ENCODE data around the gene PPP1R10.
"Not testable (repeated sequence)": the region's sequence is repeated elsewhere in the genome, so short reads cannot be mapped to it uniquely, and the experiment has no call there.

Gene PPP1R10
- 84.7 to 121 reads per million in 2 experiments for total RNA-seq

GRCh38 chr6:30616811-30617564 lies at the start of gene PPP1R10:
TSS of gene PPP1R10 (minus strand) at chr6:30617243. CDS start at chr6:30609944, 7,299 bp downstream.
- DNase-seq (ENCODE audit: low read depth) = peak; percentile 99

- not testable (repeated sequence) for DNase-seq (ENCODE audit: low read depth)
Measured at GRCh38 chr6:30666300-30666699, 49.3 kb upstream of the PPP1R10 start.

- DNase-seq (ENCODE audit: low read depth) = no peak
Measured at GRCh38 chr6:30664994-30665767, 48.1 kb upstream of the PPP1R10 start.

DNA sequence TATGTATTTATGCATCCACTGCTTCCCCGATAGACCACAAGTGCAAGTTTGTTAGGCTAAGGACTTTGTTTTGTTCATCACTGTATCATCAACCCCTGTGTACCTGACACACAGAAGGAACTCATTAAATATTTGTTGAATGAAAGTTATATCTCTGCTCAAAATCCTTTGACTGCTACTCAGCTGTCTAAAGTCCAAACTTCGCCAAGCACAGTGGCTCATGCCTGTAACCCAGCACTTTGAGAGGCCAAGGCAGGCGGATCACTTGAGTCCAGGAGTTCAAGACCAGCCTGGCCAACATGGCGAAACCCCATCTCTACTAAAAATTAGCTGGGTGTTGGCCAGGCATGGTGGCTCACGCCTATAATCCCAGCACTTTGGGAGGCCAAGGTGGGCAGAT lies 40.9 kb upstream of the PPP1R10 start:
- not testable (repeated sequence) for DNase-seq (ENCODE audit: low read depth)

DNA sequence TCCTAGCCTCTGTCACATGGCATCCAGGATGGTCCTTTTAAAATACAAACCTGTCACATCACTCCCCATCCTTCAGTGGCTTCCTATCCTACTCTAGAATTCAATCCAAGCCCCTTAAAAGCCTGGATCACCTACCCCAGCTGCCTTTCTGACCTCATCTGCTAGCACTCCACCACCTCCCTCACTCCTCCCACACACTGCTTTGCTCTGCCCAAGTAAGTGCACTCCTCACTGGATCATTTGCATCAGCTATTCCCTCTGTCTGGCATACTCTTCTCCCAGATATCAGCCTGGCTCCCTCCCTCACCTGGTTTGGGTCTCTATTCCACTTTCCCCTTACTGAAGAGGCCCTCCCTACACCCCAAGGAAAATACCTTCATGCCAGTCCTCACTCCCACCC lies 40.4 kb upstream of the PPP1R10 start:
- DNase-seq (ENCODE audit: low read depth) = no peak

DNA sequence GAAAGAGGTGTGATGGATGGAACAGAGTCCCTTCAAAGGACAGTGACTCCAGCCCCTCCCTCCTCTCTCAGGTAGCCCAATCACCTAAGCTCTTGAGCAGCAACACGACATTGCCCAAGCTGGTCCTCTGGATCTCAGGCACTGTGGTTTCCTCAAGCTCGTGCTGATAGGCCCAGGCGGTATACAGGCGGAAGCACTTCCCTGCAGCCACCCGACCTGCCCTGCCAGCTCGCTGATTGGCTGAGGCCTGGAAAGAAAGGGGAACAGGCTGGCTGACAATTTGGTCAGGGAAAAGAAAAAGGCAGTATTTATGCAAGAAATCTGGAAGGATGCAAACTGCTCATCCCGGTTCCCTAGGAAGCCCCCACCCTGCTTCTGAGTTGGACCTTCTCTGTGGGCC lies 39.5 kb upstream of the PPP1R10 start:
- DNase-seq (ENCODE audit: low read depth) = no peak

DNA sequence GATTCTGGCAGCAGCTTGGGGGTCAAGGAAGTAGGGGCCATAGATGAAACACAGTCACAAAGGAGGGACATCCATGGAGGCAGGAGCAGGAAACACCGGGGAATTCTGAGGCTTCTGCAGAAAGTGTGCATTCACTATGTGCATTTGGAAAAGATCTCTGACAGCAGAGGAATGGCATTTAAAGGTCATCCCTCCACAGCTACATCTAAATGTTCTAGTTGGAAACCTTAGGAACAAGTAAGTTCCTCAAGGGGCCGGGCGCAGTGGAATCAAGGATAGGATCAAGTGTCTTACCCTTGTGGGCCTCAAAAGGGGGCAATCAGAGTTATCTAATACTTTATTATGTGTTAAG lies 38.7 kb upstream of the PPP1R10 start:
- no peak for DNase-seq (ENCODE audit: low read depth)

GRCh38 chr6:30654798-30655742 lies 38.0 kb upstream of the PPP1R10 start:
- no peak for DNase-seq (ENCODE audit: low read depth)

GRCh38 chr6:30651143-30651542 lies 34.1 kb upstream of the PPP1R10 start:
- DNase-seq (ENCODE audit: low read depth) = no peak

- peak; percentile 53 for DNase-seq (ENCODE audit: low read depth)
Measured at GRCh38 chr6:30647242-30648116, 30.4 kb upstream of the PPP1R10 start.

DNA sequence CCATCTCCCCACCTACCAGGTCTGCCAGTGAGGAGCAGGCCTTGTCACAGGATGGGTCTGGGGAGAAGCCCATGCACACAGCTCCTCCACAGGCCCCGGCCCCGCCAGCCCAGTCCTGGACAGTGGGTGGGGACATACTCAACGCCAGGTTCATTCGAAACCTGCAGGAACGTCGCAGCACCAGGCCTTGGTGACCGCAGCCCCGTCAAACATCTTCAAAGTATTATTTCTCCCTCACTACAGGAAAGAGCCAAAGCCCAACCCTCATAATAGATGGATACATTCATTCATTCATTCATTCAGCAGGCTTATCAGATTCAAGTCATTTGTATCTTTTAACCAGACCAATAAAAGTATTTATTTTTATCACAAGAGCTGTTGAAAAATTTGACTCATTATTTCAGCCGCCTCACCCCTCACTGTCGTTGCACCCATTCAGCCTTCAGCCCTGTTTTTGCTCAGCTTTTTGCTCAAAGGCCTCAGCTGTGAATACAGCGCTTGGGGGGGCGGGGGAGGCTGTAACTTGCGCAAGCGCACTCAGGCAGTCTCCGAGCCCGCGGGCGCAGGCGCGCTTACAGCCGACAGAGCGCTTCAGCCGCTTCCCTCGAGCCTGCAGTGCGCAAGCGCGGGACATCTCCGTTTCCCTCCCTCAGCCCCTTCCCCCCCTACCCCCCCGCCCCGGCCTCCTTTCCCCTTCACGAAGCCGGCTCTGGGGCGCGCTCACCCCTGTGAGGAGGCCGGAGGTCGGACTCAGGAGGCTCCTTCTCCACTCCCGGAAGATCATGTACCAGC lies 29.6 kb upstream of the PPP1R10 start, which contains the start of gene C6orf136:
Gene C6orf136, plus strand, starts transcription at position 684 of the 792 bp plus-strand sequence. Its CDS starts 99 bp downstream, at position 783.
- DNase-seq (ENCODE audit: low read depth) = peak; percentile 89

DNA sequence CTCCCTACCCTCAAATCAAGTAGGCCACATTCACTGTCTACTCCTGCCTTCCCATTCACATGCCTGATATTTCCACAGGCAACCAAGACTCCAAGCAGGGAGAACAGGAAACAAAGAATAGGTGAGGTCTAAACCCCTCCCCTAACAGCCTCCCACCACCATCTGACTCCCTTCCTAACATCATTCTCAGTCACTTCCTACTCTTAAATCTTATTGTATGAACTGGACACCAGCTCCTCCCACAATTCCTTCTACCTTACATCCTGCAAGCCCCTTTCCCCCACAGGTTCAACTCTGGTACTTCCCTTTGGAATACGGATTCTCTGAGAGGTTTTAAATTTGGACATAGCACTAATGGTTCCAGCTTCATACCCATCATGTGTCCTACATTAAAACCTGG lies 28.9 kb upstream of the PPP1R10 start:
- DNase-seq (ENCODE audit: low read depth) = no peak

DNA sequence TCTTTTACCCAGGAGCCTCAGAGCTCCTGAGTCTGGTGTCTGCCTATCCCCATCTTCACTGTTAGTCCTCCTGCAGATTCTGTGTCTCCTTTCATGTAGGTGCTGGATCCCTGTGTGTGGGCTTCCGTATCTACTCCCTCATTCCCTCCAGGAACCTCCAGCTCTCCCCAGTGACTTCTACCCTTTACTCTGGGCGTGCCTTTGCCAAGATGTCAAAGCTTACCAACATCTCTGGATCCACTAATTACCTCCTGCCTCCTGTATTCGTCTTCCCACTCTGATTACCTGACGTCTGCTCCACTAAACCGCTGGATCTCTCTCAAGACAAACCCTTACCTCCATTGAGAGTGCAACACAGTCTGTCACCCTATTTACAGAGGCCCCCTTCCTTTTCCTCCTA lies 27.7 kb upstream of the PPP1R10 start:
- DNase-seq (ENCODE audit: low read depth) = no peak

DNA sequence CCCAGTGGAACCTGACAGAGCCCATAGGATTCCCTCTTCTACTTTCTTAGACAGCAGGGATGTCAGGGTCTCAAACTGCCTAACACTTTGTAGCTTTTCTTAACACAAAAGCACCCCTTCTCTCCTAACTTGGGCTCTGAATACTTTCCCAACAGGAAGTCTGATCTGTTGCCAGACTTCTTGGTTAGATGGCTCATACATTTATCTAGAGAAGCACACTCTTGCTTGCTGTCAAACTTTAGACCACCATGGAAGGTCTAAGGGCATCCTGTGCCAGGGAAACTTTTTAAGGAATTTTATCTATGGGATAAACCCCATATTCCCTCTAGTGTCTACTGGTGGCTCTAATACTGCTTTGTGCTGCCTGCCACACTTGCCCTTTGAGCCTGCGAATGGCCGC lies 26.6 kb upstream of the PPP1R10 start:
- no peak for DNase-seq (ENCODE audit: low read depth)

DNA sequence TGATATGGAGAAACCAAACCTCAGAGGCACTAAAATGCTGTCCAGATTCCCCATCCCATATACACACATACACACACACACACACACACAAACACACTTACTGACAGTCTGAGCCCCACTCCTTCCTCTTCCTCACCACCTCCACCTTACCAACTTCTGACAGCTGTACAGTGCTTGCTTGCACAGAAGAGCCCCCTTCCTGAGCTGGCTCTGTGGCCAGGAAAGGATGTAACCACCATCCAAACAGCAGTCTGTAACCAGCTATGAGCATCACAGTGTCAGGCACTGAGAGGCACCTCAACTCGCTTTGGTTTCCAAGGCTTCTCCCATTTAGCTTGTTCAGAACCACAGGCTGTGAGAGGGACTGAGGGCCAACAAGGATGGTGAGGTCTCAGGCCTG lies 24.0 kb upstream of the PPP1R10 start:
- no peak for DNase-seq (ENCODE audit: low read depth)

DNA sequence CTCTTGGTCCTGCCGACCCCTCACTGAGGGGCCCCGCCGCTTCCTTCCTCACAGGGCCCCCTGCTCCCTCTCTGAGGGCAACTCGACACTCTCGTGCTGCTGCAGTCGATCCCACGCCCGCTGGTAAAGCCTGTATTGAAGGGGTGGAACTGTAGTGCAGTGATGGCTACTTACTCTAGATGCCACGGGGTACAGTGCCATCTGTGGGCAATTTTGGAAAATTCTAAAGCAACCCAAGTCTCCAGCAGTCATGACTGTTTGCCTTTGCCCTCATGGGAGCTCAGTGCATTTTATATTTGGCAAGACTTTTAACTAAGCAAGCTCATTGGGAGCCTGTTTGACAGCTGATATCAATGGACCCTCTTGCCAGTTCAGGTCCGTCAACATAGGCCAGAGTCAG lies 23.4 kb upstream of the PPP1R10 start:
- no peak for DNase-seq (ENCODE audit: low read depth)

DNA sequence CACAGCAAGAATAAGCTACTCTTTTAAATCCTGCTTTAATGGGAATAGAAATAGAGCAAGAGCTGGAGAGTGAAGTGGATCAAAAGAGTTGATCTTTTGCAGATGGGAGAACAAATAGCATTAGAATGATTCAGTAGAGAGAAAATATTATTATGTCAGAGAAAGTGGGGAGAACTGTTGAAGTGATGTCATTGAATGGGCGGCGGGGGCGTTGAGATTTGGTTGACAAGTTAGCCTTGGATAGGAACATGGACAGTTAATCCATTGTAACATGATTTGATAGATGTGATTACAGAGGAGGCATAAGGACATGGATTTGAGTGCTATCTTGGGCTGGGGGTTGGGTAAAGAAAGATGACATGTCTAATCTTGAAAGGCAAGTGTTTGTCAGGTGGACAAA lies 18.8 kb upstream of the PPP1R10 start:
- no peak for DNase-seq (ENCODE audit: low read depth)

DNA sequence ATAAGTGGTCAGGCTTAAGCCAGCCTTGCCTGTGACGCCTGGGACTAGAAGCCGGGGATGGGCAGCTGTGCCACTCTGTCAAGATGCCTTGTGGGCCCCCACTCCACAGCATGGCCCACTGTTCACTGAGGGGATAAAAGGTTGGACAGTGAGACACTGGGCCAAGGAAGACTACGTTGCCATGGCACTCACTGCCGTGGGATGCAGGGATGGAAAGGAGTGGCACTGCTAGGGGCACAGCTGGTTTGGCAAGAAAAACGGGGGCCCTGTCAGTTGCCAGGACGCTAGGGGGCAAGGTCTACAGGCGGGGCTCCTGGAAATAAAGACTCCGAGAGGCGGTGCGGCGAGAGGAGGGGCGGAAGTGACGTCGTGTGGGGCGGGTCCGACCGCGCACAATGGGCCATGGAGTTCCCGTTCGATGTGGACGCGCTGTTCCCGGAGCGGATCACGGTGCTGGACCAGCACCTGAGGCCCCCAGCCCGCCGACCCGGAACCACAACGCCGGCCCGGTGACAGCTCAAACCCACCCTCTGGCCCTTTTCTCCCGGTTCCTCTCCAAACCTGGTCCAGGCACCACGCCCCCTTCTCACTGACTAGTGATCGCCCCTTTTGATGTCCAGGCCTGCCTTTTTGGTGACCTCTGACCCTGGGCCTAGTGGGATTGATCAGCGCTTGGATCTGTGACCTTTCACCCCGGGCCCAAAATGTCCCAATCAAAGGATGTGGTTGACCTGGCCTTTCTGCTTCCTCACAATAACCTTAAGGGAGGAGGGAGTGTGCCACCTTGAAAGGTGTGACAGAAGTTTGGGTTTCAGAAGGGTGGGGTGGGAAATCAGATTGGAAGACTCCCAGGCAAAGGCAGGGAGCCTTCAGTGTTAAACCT lies 9.7 kb upstream of the PPP1R10 start, which contains the start of gene ATAT1:
Gene ATAT1, plus strand, starts transcription at position 391 of the 883 bp plus-strand sequence.
- peak; percentile 87 for DNase-seq (ENCODE audit: low read depth)

DNA sequence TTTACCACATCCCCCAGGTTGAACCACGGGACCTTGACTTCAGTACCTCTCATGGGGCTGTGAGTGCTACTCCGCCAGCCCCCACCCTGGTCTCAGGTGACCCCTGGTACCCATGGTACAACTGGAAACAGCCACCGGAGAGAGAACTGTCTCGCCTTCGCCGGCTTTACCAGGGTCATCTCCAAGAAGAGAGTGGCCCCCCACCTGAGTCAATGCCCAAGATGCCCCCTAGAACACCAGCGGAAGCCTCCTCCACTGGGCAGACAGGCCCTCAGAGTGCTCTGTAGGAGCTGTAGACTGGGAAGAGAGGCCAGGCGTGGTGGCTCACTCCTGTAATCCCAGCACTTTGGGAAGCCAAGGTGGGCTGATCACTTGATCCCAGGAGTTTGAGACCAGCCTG lies 8.5 kb upstream of the PPP1R10 start:
- DNase-seq (ENCODE audit: low read depth) = no peak

Measured in T follicular helper cell (primary cell).